Activated naive CD4-positive, alpha-beta T cell treated with anti-CD3 and anti-CD28 coated beads for 36 hours (primary cell): Measurements from ENCODE around the gene DLEC1. TPM values are rescaled to one million over a fixed set of nuclear protein-coding genes. Genes with fewer than 3 reads are reported as not detected.
A peak's percentile ranks its signal among the peaks of the same experiment; 100 is the strongest.
"Not testable (repeated sequence)": the region's sequence is repeated elsewhere in the genome, so short reads cannot be mapped to it uniquely, and the experiment has no call there.

Source experiments
- CTCF ChIA-PET: fragments of 350-600 bp; sonication (Branson Sonifier 250); formaldehyde crosslinking; loops from one replicate; lab custom pipeline; 2021; ENCODE audit warnings: antibody characterized with exemption; lab: Charles Lee
- DNase-seq: peaks from one replicate; pipeline ENCODE4 v3.0.0-alpha.2; 2020
- H3K27ac Mint-ChIP-seq: one replicate; pipeline ENCODE4 v1.8.0; 2021; ENCODE audit warnings: mild to moderate bottlenecking, mixed read lengths
- H3K27me3 Mint-ChIP-seq: one replicate; pipeline ENCODE4 v1.8.0; 2021; ENCODE audit warnings: low read depth, mixed read lengths
- H3K36me3 Mint-ChIP-seq: one replicate; pipeline ENCODE4 v1.8.0; 2021; ENCODE audit warnings: low read depth, mixed read lengths
- H3K4me1 Mint-ChIP-seq: one replicate; pipeline ENCODE4 v1.8.0; 2021; ENCODE audit warnings: low read depth, mixed read lengths
- H3K4me3 Mint-ChIP-seq: one replicate; pipeline ENCODE4 v1.8.0; 2021; ENCODE audit warnings: mild to moderate bottlenecking, moderate library complexity, mixed read lengths
- H3K9me3 Mint-ChIP-seq: one replicate; pipeline ENCODE4 v1.8.0; 2021; ENCODE audit warnings: mixed read lengths
- intact Hi-C: fragments of 100-400 bp; cut with micrococcal nuclease; formaldehyde crosslinking; loops from one replicate; pipeline ENCODE4 v1.15.1; 2023
- total RNA-seq, 2 experiments: library from RNA; stranded (reverse); gene quantifications; one replicate each; pipeline ENCODE4 v1.2.3, GENCODE V29; 2021

DLEC1 gene
- total RNA-seq, 2 experiments from 2014 or later = 0.17 to 0.19 TPM

DNA sequence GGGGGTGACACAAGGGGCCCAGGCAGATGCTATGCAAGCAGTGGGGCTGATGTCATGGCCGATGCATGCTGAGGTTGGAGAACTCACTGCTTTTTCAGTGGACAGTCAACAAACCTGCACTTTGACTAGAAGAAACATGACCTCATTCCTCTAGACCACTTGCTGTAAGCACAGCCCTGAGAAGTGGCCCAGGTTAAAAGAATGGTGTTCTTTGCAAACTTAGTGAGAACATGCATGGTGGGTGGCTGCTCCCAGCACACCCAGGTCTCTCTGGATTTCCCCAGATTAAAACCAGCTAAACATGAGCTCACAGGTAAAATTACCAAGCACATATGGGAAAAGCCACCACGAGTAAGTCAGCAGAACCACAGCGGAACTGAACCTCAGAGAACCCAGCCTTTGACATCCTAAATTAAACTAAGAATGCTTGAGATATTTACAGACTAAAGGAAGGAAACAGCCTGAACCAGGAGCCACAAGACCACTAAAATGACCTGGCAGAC, 15.5 kb downstream of the DLEC1 start:
- no peaks in the 10 kb centered on the region for H3K9me3 Mint-ChIP-seq

DNA sequence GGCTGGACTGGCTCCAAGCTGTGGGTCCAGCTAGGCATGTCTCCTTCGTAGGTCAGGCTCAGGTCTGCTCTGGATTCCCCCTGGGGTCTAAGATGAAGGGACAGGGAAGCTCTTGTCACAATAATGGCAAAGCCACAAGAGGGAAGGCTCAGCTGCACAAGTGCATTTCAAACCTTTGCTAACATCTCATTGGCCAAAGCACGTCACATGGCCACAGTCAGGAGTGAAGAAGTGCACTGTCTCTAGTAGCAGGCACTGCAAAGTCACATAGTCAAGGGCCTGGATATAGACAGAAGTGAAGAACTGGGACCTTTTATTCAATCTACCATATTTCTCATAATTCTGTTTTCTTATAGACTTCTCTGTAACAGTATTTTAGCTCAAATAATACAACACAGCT, 20.1 kb downstream of the DLEC1 start:
- Mint-ChIP-seq H3K27ac (no peak overlapping the region), H3K4me1 (peaks cover 7% of the 10 kb centered on the region), H3K27me3 (no peaks in the 10 kb centered on the region), H3K4me3 (no peak overlapping the region), H3K9me3 (no peaks in the 10 kb centered on the region), H3K36me3 (peaks cover 2% of the 10 kb centered on the region)
- CTCF ChIA-PET = no interaction called here
- DNase-seq = no peak
- intact Hi-C loops = no loop called here

More for the DNA sequence above, 15.5 kb downstream of the DLEC1 start:
- Mint-ChIP-seq H3K4me1 (peaks cover 7% of the 10 kb centered on the region), H3K4me3 (no peak overlapping the region), H3K27me3 (no peaks in the 10 kb centered on the region), H3K27ac (no peak overlapping the region), H3K36me3 (no peaks in the 10 kb centered on the region)
- DNase-seq = peak; percentile 18
- CTCF ChIA-PET = no interaction called here
- intact Hi-C loops = loop anchor here (1.0 kb wide), 1 partner anchor 16 kb away; no protein-coding TSS in a partner anchor

DNA sequence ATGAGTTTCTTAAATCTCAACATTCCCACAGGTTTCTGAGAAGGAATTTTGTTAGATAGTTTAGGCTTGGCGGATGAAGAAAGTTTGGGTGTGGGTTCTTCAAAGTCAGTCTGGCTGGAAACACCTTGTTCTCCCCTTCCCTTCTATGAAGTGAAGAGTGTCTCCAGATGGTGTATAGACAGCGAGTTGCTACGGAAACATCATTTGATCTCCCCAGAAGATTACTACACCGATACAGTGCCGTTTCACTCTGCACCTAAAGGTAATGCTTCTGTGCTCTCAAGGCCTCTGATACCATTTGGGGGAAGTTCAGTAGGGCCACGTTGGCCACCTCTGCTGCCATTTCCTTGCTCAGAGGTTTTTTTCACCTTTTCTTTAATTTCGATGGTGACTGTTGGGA, 20.6 kb downstream of the DLEC1 start:
- Mint-ChIP-seq H3K4me3 (no peak overlapping the region), H3K4me1 (peaks cover 6% of the 10 kb centered on the region)
- intact Hi-C loops = no loop called here

DNA sequence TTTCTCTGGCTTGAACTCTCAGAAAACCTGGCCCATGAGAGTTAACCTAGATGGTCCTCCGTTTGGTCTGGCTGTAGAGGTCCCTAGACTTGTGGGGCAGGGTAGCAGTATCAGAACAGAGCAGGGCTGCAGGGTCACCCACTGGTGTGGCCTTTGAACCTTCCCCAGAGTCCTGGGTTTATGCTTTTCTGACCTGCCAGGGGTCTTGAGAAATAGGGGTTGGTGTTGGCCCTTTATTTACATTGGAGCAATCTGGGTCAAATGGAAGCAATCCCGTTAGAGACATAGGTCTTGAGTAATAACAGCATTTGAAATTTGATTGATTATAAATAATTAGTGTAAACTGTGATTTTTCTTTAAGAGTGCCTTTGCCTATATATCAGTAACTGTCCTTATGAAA, 23.8 kb downstream of the DLEC1 start:
- H3K4me3 Mint-ChIP-seq = no peak overlapping the region
- peaks cover 2% of the 10 kb centered on the region for H3K36me3 Mint-ChIP-seq
- H3K4me1 Mint-ChIP-seq = no peaks in the 10 kb centered on the region
- H3K27ac Mint-ChIP-seq = no peak overlapping the region
- H3K9me3 Mint-ChIP-seq = peaks cover 2% of the 10 kb centered on the region
- CTCF ChIA-PET = no interaction called here
- intact Hi-C loops = no loop called here
- no peak for DNase-seq
- H3K27me3 Mint-ChIP-seq = no peaks in the 10 kb centered on the region

More for the DNA sequence above, 20.6 kb downstream of the DLEC1 start:
- H3K36me3 Mint-ChIP-seq = peaks cover 2% of the 10 kb centered on the region
- no peak overlapping the region for H3K27ac Mint-ChIP-seq
- no peaks in the 10 kb centered on the region for H3K27me3 Mint-ChIP-seq
- no peaks in the 10 kb centered on the region for H3K9me3 Mint-ChIP-seq
- DNase-seq = no peak
- CTCF ChIA-PET = no interaction called here

DNA sequence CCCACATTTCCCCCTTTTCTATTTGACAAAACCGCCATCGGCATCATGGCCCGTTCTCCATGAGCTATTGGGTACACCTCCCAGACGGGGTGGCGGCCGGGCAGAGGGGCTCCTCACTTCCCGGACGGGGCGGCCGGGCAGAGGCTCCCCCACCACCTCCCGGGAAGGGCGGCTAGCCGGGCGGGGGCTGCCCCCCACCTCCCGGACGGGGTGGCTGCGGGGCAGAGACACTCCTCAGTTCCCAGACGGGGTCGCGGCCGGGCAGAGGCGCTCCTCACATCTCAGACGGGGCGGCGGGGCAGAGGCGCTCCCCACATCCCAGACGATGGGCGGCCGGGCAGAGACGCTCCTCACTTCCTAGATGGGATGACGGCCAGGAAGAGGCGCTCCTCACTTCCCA, 25.4 kb downstream of the DLEC1 start:
- H3K9me3 Mint-ChIP-seq, DNase-seq, H3K27me3 Mint-ChIP-seq, H3K4me3 Mint-ChIP-seq, CTCF ChIA-PET, intact Hi-C loops, H3K36me3 Mint-ChIP-seq, H3K27ac Mint-ChIP-seq, H3K4me1 Mint-ChIP-seq: not testable (repeated sequence)

DNA sequence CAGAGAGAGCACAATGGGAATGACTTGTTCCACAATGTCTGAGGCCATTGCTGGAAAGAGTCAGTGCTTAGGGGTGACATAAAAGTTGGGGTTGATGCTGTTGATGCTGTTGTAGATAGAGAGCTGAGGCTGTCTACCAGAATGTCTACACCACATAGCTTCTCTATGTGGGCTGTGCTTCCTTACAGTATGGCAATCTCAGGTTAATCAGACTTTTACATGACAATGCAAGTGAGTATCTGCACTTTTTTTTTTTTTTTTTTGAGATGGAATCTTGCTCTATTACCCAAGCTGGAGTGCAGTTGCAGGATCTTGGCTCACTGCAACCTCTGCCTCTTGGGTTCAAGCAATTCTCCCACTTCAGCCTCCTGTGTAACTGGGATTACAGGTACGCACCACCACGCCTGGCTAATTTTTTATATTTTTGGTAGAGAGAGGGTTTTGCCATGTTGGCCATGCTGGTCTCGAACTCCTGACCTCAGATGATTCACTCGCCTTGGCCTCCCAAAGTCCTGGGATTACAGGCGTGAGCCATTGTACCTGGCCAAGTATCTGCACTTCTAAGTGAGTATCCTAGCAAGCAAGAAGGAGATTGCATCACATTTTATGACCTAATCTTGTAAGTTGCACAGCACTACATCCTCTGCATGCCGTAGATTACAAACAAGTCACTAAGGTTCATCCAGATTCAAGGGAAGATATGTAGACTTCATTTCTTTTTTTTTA, 28.7 kb downstream of the DLEC1 start:
- Mint-ChIP-seq H3K27me3 (no peaks in the 10 kb centered on the region), H3K36me3 (peaks cover 2% of the 10 kb centered on the region), H3K9me3 (peaks cover 2% of the 10 kb centered on the region), H3K4me1 (no peaks in the 10 kb centered on the region), H3K27ac (no peak overlapping the region), H3K4me3 (no peak overlapping the region)
- no peak for DNase-seq
- intact Hi-C loops = no loop called here
- CTCF ChIA-PET = interaction anchor here (0.6 to 0.7 kb wide), 2 partner anchors 59 to 671 kb away, joined by 3 read pairs; no protein-coding TSS in a partner anchor

DNA sequence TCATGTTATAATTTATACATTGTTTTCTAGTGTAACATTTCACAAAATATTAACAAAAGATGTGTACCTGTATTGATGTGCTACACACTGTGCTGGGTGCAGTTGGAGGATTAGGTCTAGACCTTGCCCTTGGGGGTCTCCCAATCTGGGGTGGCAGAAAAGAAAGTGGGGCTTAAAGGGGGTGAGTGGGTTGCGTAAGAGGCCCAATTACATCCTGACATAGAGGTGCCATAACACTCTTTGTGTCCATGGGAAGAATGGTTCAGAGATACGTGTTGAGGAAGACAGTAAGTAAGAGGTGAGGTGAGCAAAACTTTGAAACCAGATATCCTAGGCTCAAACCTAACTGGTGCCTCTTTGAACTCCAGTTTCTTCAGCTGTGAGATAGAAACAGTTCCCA, 31.0 kb downstream of the DLEC1 start:
- intact Hi-C loops = no loop called here
- H3K36me3 Mint-ChIP-seq = no peaks in the 10 kb centered on the region
- CTCF ChIA-PET = interaction anchor here (1.4 kb wide), 1 partner anchor 26 kb away, joined by 3 read pairs; no protein-coding TSS in a partner anchor
- DNase-seq = no peak
- no peak overlapping the region for H3K27ac Mint-ChIP-seq
- no peaks in the 10 kb centered on the region for H3K27me3 Mint-ChIP-seq
- H3K4me3 Mint-ChIP-seq = no peak overlapping the region
- H3K9me3 Mint-ChIP-seq = peaks cover 2% of the 10 kb centered on the region
- H3K4me1 Mint-ChIP-seq = no peaks in the 10 kb centered on the region

DNA sequence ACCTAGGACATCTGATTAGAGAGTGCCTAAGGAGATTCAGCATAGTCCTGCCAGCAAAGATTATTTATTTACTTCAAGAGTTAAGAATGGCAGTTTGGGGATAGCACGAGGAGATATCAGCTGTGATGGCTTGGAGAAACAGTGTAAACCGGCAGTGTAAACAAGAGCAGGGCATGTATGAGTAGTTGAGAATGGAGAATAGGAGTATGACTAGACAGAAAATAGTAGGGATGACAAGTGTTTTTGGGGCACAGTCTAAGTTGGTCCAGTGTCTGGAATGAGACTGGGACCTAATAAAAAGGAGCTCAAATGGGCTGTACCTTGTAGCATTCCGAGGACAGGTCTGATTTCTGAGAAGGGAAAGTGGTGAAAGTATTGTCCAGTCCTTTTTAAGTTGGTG, 38.1 kb downstream of the DLEC1 start:
- intact Hi-C loops, H3K27ac Mint-ChIP-seq, DNase-seq, H3K4me3 Mint-ChIP-seq, H3K27me3 Mint-ChIP-seq, H3K36me3 Mint-ChIP-seq, CTCF ChIA-PET, H3K4me1 Mint-ChIP-seq, H3K9me3 Mint-ChIP-seq: not testable (repeated sequence)

DNA sequence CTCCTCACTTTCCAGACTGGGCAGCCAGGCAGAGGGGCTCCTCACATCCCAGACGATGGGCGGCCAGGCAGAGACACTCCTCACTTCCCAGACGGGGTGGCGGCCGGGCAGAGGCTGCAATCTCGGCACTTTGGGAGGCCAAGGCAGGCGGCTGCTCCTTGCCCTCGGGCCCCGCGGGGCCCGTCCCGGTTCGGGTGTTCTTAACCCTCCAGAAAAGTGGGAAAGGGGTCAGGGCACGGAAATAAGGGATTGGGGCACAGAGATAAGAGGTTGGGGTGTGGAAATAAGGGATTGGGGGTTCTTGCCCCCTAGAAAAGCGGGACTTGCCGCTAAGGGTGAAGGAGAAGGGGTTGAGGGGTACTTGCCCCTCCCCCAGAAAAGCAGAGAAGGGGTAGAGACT, 43.3 kb downstream of the DLEC1 start:
- DNase-seq, H3K27me3 Mint-ChIP-seq, H3K27ac Mint-ChIP-seq, H3K9me3 Mint-ChIP-seq, H3K4me1 Mint-ChIP-seq, CTCF ChIA-PET, intact Hi-C loops, H3K36me3 Mint-ChIP-seq, H3K4me3 Mint-ChIP-seq: not testable (repeated sequence)

DNA sequence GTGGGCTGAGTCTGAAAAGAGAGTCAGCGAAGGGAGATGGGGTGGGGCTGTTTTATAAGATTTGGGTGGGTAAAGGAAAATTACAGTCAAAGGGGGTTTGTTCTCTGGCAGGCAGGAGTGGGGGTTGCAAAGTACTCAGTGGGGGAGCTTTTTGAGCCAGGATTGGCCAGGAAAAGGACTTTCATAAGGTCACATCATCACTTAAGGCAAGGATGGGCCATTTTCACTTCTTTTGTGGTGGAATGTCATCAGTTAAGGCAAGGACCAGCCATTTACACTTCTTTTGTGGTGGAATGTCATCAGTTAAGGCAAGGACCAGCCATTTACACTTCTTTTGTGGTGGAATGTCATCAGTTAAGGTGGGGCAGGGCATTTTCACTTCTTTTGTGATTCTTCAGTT, 44.2 kb downstream of the DLEC1 start:
- H3K27ac Mint-ChIP-seq, CTCF ChIA-PET, H3K27me3 Mint-ChIP-seq: not testable (repeated sequence)

DNA sequence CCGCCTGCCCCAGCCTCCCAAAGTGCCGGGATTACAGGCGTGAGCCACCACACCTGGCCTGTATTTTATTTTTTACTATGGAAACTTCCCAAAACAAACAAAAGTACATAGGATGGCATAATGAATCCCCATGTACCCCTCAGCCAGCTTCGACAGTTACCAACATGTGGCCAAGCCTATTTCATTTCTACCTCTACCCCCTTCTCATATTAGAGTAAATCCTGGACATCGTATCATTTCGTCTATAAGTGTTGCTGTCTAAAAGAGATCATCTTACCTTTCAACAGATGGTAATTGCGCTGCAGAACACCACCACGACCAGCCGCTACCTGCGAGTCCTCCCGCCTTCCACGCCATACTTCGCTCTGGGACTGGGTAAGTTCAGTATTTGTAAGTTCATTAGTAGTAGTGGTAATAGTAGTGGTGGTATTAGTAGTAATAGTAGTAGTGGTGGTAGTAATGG, 44.9 kb downstream of the DLEC1 start:
- no peak overlapping the region for H3K27ac Mint-ChIP-seq
- CTCF ChIA-PET = no interaction called here
- no peak overlapping the region for H3K4me3 Mint-ChIP-seq
- H3K4me1 Mint-ChIP-seq = no peaks in the 10 kb centered on the region
- no peak for DNase-seq
- H3K9me3 Mint-ChIP-seq = peaks cover 7% of the 10 kb centered on the region
- H3K27me3 Mint-ChIP-seq = no peaks in the 10 kb centered on the region
- intact Hi-C loops = no loop called here
- peaks cover 4% of the 10 kb centered on the region for H3K36me3 Mint-ChIP-seq

More for the DNA sequence above, 44.2 kb downstream of the DLEC1 start:
- intact Hi-C loops, H3K4me1 Mint-ChIP-seq, H3K9me3 Mint-ChIP-seq, H3K36me3 Mint-ChIP-seq, H3K4me3 Mint-ChIP-seq, DNase-seq: not testable (repeated sequence)

DNA sequence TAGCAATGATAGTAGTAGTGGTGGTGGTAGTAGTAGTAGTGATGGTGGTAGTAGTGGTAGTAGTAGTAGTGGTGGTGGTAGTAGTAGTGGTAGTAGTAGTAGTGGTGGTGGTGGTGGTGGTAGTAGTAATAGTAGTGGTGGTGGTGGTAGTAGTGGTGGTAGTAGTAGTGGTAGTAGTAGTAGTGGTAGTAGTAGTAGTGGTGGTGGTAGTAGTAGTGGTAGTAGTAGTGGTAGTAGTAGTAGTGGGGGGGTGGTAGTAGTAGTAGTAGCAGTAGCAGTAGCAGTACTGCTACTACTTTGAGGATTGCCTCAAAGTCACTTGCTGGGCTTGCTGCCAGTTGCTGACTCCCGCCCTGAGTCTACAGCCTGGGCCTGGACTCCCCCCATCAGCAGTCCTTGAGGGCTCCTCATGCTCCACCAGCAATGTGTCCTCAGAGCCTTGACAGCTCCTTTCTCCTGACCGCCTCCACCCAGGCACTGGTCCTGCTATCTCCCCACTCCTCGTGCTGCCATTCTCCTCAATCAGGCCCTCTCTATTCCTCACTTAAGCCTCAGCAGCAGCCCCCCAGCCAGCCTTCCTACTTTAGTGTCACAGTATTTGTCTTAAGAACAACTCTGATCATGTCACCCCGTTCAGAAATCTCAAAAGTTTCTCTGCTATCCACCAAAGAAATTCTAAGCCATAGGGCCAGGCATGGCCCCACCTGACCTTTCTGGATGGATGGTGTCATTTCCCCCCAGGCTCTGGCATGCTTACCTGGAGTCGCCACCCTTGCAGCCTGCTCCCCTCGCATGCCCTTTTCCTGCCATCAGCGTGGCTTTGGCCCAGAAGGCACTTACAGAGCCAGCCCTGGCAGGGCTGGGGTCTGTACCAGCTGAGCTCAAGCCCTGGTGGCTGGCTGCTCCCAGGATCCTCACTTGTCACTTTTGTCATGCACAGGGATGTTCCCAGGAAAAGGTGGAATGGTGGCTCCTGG, 45.6 kb downstream of the DLEC1 start:
- H3K36me3 Mint-ChIP-seq = peaks cover 4% of the 10 kb centered on the region
- peaks cover 7% of the 10 kb centered on the region for H3K9me3 Mint-ChIP-seq
- H3K27me3 Mint-ChIP-seq = no peaks in the 10 kb centered on the region
- CTCF ChIA-PET = interaction anchor here (1.1 kb wide), 1 partner anchor 213 kb away, joined by 3 read pairs; no protein-coding TSS in a partner anchor
- intact Hi-C loops = no loop called here
- peak overlapping the region; percentile 37 for H3K27ac Mint-ChIP-seq
- peak; percentile 16 for DNase-seq
- no peak overlapping the region for H3K4me3 Mint-ChIP-seq
- no peaks in the 10 kb centered on the region for H3K4me1 Mint-ChIP-seq
